Measurements from ENCODE around the gene IL22RA1.

The IL22RA1 gene

GRCh38 chr1:24074196-24074595, 68.7 kb downstream of the IL22RA1 start:
- Histone ChIP-seq H3K14ac (ENCODE audit: low read length) (peak overlapping the region; percentile 57), H3K4me2 (ENCODE audit: insufficient read depth, low read length, poor library complexity, severe bottlenecking) (no peak overlapping the region), H3K4ac (ENCODE audit: low read length) (no peak overlapping the region), H3K4me3 (ENCODE audit: low read length in 2 of 2) (no peak overlapping the region), H2BK15ac (ENCODE audit: low read length) (peak overlapping the region; percentile 25), H3K4me1 (ENCODE audit: control insufficient read depth in 2 of 2, insufficient read depth in 1 of 2, low read depth in 1 of 2, low read length in 2 of 2) (no peaks in the 10 kb centered on the region), H3K9ac (ENCODE audit: low read depth, low read length, poor library complexity) (no peak overlapping the region), H2BK120ac (ENCODE audit: low read depth, low read length) (no peak overlapping the region), H4K8ac (ENCODE audit: low read depth, low read length) (no peak overlapping the region), H3K27me3 (ENCODE audit: control insufficient read depth in 3 of 3, insufficient read depth in 3 of 3, low read depth in 1 of 3, low read length in 3 of 3) (peaks cover 0 to 14% (median 0%) of the 10 kb centered on the region in 3 experiments), H2AFZ (ENCODE audit: low read length) (no peak overlapping the region), H2BK12ac (ENCODE audit: low read length) (no peak overlapping the region), H2BK5ac (ENCODE audit: low read length) (no peak overlapping the region), H3K27ac (replicated peaks; ENCODE audit: low read length) (no peak overlapping the region), H3K18ac (ENCODE audit: low read length) (peak overlapping the region; percentile 15), H3K9me3 (replicated peaks in 1 of 2; ENCODE audit: control insufficient read depth in 2 of 2, insufficient read depth in 1 of 2, low read depth in 1 of 2, low read length in 2 of 2) (no peaks in the 10 kb centered on the region), H2AK5ac (ENCODE audit: low read depth, low read length) (peak overlapping the region; percentile 8), H3K23ac (ENCODE audit: low read depth, low read length, poor library complexity) (peak overlapping the region; percentile 39), H3K36me3 (replicated peaks in 1 of 2; ENCODE audit: control insufficient read depth in 2 of 2, insufficient read depth in 2 of 2, low read length in 2 of 2) (no peaks in the 10 kb centered on the region), H4K91ac (ENCODE audit: low read depth, low read length, poor library complexity) (no peak overlapping the region), H3K79me1 (ENCODE audit: low read depth, low read length) (no peaks in the 10 kb centered on the region)
- no peak for DNase-seq (ENCODE audit: low spot score)
- no CpG with 5 or more reads among the region's 5 CpGs for WGBS, 2 donors (ENCODE audit: extremely low coverage in 2 of 2, insufficient read length in 2 of 2, insufficient replicate concordance in 1 of 2)

DNA sequence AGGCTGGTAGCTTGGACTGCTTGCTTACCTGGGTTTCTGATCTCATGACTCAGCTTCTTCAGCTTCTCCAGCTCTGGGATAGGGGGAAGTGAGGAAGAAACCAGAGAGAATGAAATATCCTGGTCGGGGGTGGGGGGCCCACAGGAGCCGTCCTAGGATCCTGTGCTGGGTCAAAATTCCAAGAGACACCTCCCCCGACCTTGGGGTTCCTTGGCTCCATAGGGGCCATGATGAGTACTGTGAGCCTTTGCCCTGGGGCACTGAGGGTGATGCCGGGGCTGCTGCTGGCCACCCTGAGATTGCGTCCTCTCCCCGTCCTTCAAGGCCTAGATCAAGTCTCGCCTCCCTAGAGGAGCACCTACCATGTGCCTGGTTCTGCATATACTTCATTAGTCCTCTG, 71.0 kb downstream of the IL22RA1 start:
- H3K36me3 ChIP-seq (replicated peaks in 1 of 2; ENCODE audit: control insufficient read depth in 2 of 2, insufficient read depth in 2 of 2, low read length in 2 of 2), result no peaks in the 10 kb centered on the region
- no peak for DNase-seq (ENCODE audit: low spot score)
- no CpG with 5 or more reads among the region's 7 CpGs for WGBS, 2 donors (ENCODE audit: extremely low coverage in 2 of 2, insufficient read length in 2 of 2, insufficient replicate concordance in 1 of 2)

GRCh38 chr1:24070821-24071393, 72.0 kb downstream of the IL22RA1 start:
- Histone ChIP-seq H2BK5ac (ENCODE audit: low read length) (no peak overlapping the region), H3K79me1 (ENCODE audit: low read depth, low read length) (no peaks in the 10 kb centered on the region), H2AK5ac (ENCODE audit: low read depth, low read length) (no peak overlapping the region), H3K27me3 (ENCODE audit: control insufficient read depth in 3 of 3, insufficient read depth in 3 of 3, low read depth in 1 of 3, low read length in 3 of 3) (peaks cover 0 to 14% (median 0%) of the 10 kb centered on the region in 3 experiments), H3K36me3 (replicated peaks in 1 of 2; ENCODE audit: control insufficient read depth in 2 of 2, insufficient read depth in 2 of 2, low read length in 2 of 2) (no peaks in the 10 kb centered on the region), H2BK15ac (ENCODE audit: low read length) (no peak overlapping the region), H2BK12ac (ENCODE audit: low read length) (no peak overlapping the region), H2AFZ (ENCODE audit: low read length) (peak overlapping the region; percentile 71), H3K4me1 (ENCODE audit: control insufficient read depth in 2 of 2, insufficient read depth in 1 of 2, low read depth in 1 of 2, low read length in 2 of 2) (no peaks in the 10 kb centered on the region), H3K4me3 (ENCODE audit: low read length in 2 of 2) (peak overlapping the region in 1 of 2 donors; percentile 15), H3K18ac (ENCODE audit: low read length) (peak overlapping the region; percentile 49), H3K4ac (ENCODE audit: low read length) (no peak overlapping the region), H3K14ac (ENCODE audit: low read length) (no peak overlapping the region), H2BK120ac (ENCODE audit: low read depth, low read length) (no peak overlapping the region), H4K91ac (ENCODE audit: low read depth, low read length, poor library complexity) (no peak overlapping the region), H3K9me3 (replicated peaks in 1 of 2; ENCODE audit: control insufficient read depth in 2 of 2, insufficient read depth in 1 of 2, low read depth in 1 of 2, low read length in 2 of 2) (no peaks in the 10 kb centered on the region), H4K8ac (ENCODE audit: low read depth, low read length) (no peak overlapping the region), H3K27ac (replicated peaks; ENCODE audit: low read length) (no peak overlapping the region), H3K9ac (ENCODE audit: low read depth, low read length, poor library complexity) (peak overlapping the region; percentile 65), H3K23ac (ENCODE audit: low read depth, low read length, poor library complexity) (no peak overlapping the region), H3K4me2 (ENCODE audit: insufficient read depth, low read length, poor library complexity, severe bottlenecking) (peak overlapping the region; percentile 29)
- no CpG with 5 or more reads among the region's 15 CpGs for WGBS, 2 donors (ENCODE audit: extremely low coverage in 2 of 2, insufficient read length in 2 of 2, insufficient replicate concordance in 1 of 2)
- peak; percentile 72 for DNase-seq (ENCODE audit: low spot score)

More for the DNA sequence above, 71.0 kb downstream of the IL22RA1 start:
- Histone ChIP-seq H3K18ac (ENCODE audit: low read length) (peak overlapping the region; percentile 72), H3K79me1 (ENCODE audit: low read depth, low read length) (no peaks in the 10 kb centered on the region), H3K9me3 (replicated peaks in 1 of 2; ENCODE audit: control insufficient read depth in 2 of 2, insufficient read depth in 1 of 2, low read depth in 1 of 2, low read length in 2 of 2) (no peaks in the 10 kb centered on the region), H3K27me3 (ENCODE audit: control insufficient read depth in 3 of 3, insufficient read depth in 3 of 3, low read depth in 1 of 3, low read length in 3 of 3) (peaks cover 0 to 10% (median 0%) of the 10 kb centered on the region in 3 experiments), H3K4me2 (ENCODE audit: insufficient read depth, low read length, poor library complexity, severe bottlenecking) (no peak overlapping the region), H2BK120ac (ENCODE audit: low read depth, low read length) (no peak overlapping the region), H2BK5ac (ENCODE audit: low read length) (no peak overlapping the region), H2AFZ (ENCODE audit: low read length) (no peak overlapping the region), H4K8ac (ENCODE audit: low read depth, low read length) (no peak overlapping the region), H2BK15ac (ENCODE audit: low read length) (no peak overlapping the region), H3K27ac (replicated peaks; ENCODE audit: low read length) (no peak overlapping the region), H2AK5ac (ENCODE audit: low read depth, low read length) (no peak overlapping the region), H3K9ac (ENCODE audit: low read depth, low read length, poor library complexity) (peak overlapping the region; percentile 24), H3K4me3 (ENCODE audit: low read length in 2 of 2) (no peak overlapping the region), H3K23ac (ENCODE audit: low read depth, low read length, poor library complexity) (no peak overlapping the region), H4K91ac (ENCODE audit: low read depth, low read length, poor library complexity) (no peak overlapping the region), H3K4ac (ENCODE audit: low read length) (no peak overlapping the region), H3K14ac (ENCODE audit: low read length) (no peak overlapping the region), H2BK12ac (ENCODE audit: low read length) (no peak overlapping the region), H3K4me1 (ENCODE audit: control insufficient read depth in 2 of 2, insufficient read depth in 1 of 2, low read depth in 1 of 2, low read length in 2 of 2) (no peaks in the 10 kb centered on the region)

DNA sequence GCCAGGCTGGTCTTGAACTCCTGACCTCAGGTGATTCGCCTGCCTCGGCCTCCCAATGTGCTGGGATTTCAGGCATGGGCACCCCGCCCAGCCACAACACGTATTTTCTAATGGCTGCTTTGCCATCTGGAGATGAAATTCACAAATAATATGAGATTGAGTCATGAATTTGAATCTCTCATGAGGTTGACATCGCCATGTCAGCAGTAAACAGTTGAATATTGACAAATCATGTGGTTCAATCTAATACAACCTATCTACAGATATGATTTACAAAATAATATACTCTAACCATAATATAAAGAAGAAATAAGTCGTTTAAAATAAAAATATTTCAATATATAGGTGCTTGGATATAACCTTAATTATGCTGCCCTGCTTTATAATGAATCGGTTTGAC, 73.1 kb downstream of the IL22RA1 start:
- WGBS, 2 donors (ENCODE audit: extremely low coverage in 2 of 2, insufficient read length in 2 of 2, insufficient replicate concordance in 1 of 2), result no CpG with 5 or more reads among the region's 7 CpGs
- no peak overlapping the region for H3K4me2 ChIP-seq (ENCODE audit: insufficient read depth, low read length, poor library complexity, severe bottlenecking)

More for the DNA sequence above, 73.1 kb downstream of the IL22RA1 start:
- no peak overlapping the region for H3K14ac ChIP-seq (ENCODE audit: low read length)
- no peak overlapping the region for H2BK15ac ChIP-seq (ENCODE audit: low read length)
- no peak overlapping the region for H2BK120ac ChIP-seq (ENCODE audit: low read depth, low read length)
- no peak overlapping the region for H3K4me3 ChIP-seq (ENCODE audit: low read length in 2 of 2)
- no peaks in the 10 kb centered on the region for H3K4me1 ChIP-seq (ENCODE audit: control insufficient read depth in 2 of 2, insufficient read depth in 1 of 2, low read depth in 1 of 2, low read length in 2 of 2)
- no peak overlapping the region for H3K23ac ChIP-seq (ENCODE audit: low read depth, low read length, poor library complexity)
- no peak overlapping the region for H2BK5ac ChIP-seq (ENCODE audit: low read length)
- H2AK5ac ChIP-seq (ENCODE audit: low read depth, low read length), result no peak overlapping the region
- no peaks in the 10 kb centered on the region for H3K79me1 ChIP-seq (ENCODE audit: low read depth, low read length)
- H3K27me3 ChIP-seq (ENCODE audit: control insufficient read depth in 3 of 3, insufficient read depth in 3 of 3, low read depth in 1 of 3, low read length in 3 of 3), result peaks cover 0 to 17% (median 0%) of the 10 kb centered on the region in 3 experiments
- H3K9me3 ChIP-seq (replicated peaks in 1 of 2; ENCODE audit: control insufficient read depth in 2 of 2, insufficient read depth in 1 of 2, low read depth in 1 of 2, low read length in 2 of 2), result no peaks in the 10 kb centered on the region
- no peak overlapping the region for H3K9ac ChIP-seq (ENCODE audit: low read depth, low read length, poor library complexity)
- no peak overlapping the region for H3K4ac ChIP-seq (ENCODE audit: low read length)
- no peak overlapping the region for H4K91ac ChIP-seq (ENCODE audit: low read depth, low read length, poor library complexity)
- no peak overlapping the region for H2AFZ ChIP-seq (ENCODE audit: low read length)
- no peak for DNase-seq (ENCODE audit: low spot score)
- no peak overlapping the region for H4K8ac ChIP-seq (ENCODE audit: low read depth, low read length)
- H3K18ac ChIP-seq (ENCODE audit: low read length), result no peak overlapping the region
- H3K36me3 ChIP-seq (replicated peaks in 1 of 2; ENCODE audit: control insufficient read depth in 2 of 2, insufficient read depth in 2 of 2, low read length in 2 of 2), result no peaks in the 10 kb centered on the region
- H2BK12ac ChIP-seq (ENCODE audit: low read length), result no peak overlapping the region
- no peak overlapping the region for H3K27ac ChIP-seq (replicated peaks; ENCODE audit: low read length)

Measured in neuronal stem cell (in vitro differentiated cells).